SK-N-SH treated with all-trans-retinoic acid at 6 μM for 48 hours (cell line): Measurements from ENCODE around the gene EXOC4.

Source experiments
- ATAC-seq: fragments of 200-7000 bp; cut with Tn5 transposase; 3 replicates; pipeline ENCODE4 v1.9.1; 2020; ENCODE audit warnings: mild to moderate bottlenecking, moderate library complexity
- ARNTL ChIP-seq: fragments of 450-650 bp; formaldehyde crosslinking; IDR thresholded peaks from 2 replicates; pipeline ENCODE4 v1.5.0; 2020; ENCODE audit warnings: low read depth, mild to moderate bottlenecking, moderate library complexity, borderline replicate concordance
- BACH2 ChIP-seq: fragments of 250-450 bp; sonication (Bioruptor Pico); IDR thresholded peaks from 2 replicates; pipeline ENCODE4 v1.9.0; 2021; ENCODE audit warnings: mild to moderate bottlenecking, borderline replicate concordance
- CSDC2 ChIP-seq: fragments of 250-450 bp; sonication (Bioruptor Pico); IDR thresholded peaks from 2 replicates; pipeline ENCODE4 v1.5.0; 2020; ENCODE audit warnings: mild to moderate bottlenecking, moderate library complexity
- CSRNP3 ChIP-seq: fragments of 250-450 bp; sonication (Bioruptor Pico); IDR thresholded peaks from 2 replicates; pipeline ENCODE4 v1.5.1; 2021; ENCODE audit warnings: mild to moderate bottlenecking, moderate library complexity
- ESRRG ChIP-seq: fragments of 250-450 bp; sonication (Bioruptor Pico); IDR thresholded peaks from 2 replicates; pipeline ENCODE4 v1.6.1; 2021; ENCODE audit warnings: mild to moderate bottlenecking
- GLIS3 ChIP-seq: fragments of 250-450 bp; sonication (Bioruptor Pico); IDR thresholded peaks from 2 replicates; pipeline ENCODE4 v1.5.0; 2020; ENCODE audit warnings: mild to moderate bottlenecking, moderate library complexity
- ISL1 ChIP-seq: fragments of 250-450 bp; sonication (Bioruptor Pico); IDR thresholded peaks from 2 replicates; pipeline ENCODE4 v2.1.2; 2022; ENCODE audit warnings: mild to moderate bottlenecking, moderate library complexity
- OSR1 ChIP-seq: fragments of 250-450 bp; sonication (Bioruptor Pico); IDR thresholded peaks from 2 replicates; pipeline ENCODE4 v1.8.0; 2022; ENCODE audit warnings: moderate library complexity, mild to moderate bottlenecking, inconsistent platforms
- PATZ1 ChIP-seq: fragments of 250-450 bp; sonication (Bioruptor Pico); IDR thresholded peaks from 2 replicates; pipeline ENCODE4 v1.8.0; 2020; ENCODE audit warnings: mild to moderate bottlenecking, moderate library complexity, borderline replicate concordance
- POU6F1 ChIP-seq: fragments of 250-450 bp; sonication (Bioruptor Pico); IDR thresholded peaks from 2 replicates; pipeline ENCODE4 v1.8.0; 2021; ENCODE audit warnings: low read depth, mild to moderate bottlenecking, moderate library complexity, borderline replicate concordance
- PPARA ChIP-seq: fragments of 250-450 bp; sonication (Bioruptor Pico); IDR thresholded peaks from 2 replicates; pipeline ENCODE4 v1.5.0; 2020; ENCODE audit warnings: mild to moderate bottlenecking, borderline replicate concordance
- RARB ChIP-seq: fragments of 250-450 bp; sonication (Bioruptor Pico); IDR thresholded peaks from 2 replicates; pipeline ENCODE4 v1.8.0; 2021; ENCODE audit warnings: mild to moderate bottlenecking, moderate library complexity
- ZC3H10 ChIP-seq: fragments of 250-450 bp; sonication (Bioruptor Pico); IDR thresholded peaks from 2 replicates; pipeline ENCODE4 v1.5.1; 2021; ENCODE audit warnings: mild to moderate bottlenecking, moderate library complexity
- ZFP3 ChIP-seq: fragments of 250-450 bp; sonication (Bioruptor Pico); IDR thresholded peaks from 2 replicates; pipeline ENCODE4 v1.5.0; 2020; ENCODE audit warnings: mild to moderate bottlenecking, moderate library complexity
- ZFP30 ChIP-seq: fragments of 450-650 bp; formaldehyde crosslinking; IDR thresholded peaks from 2 replicates; pipeline ENCODE4 v1.5.0; 2022; ENCODE audit warnings: mild to moderate bottlenecking, moderate library complexity
- ZNF565 ChIP-seq: fragments of 450-650 bp; formaldehyde crosslinking; conservative IDR thresholded peaks from 2 replicates; pipeline ENCODE4 v1.5.0; 2020; ENCODE audit warnings: low read depth, mild to moderate bottlenecking, moderate library complexity
- ZNF70 ChIP-seq: fragments of 450-650 bp; formaldehyde crosslinking; IDR thresholded peaks from 2 replicates; pipeline ENCODE4 v1.5.0; 2020; ENCODE audit warnings: mild to moderate bottlenecking, moderate library complexity
- ZNF8 ChIP-seq: fragments of 450-650 bp; formaldehyde crosslinking; IDR thresholded peaks from 2 replicates; pipeline ENCODE4 v1.5.0; 2020; ENCODE audit warnings: mild to moderate bottlenecking, moderate library complexity
- TF ChIP-seq, protein P1 (sequence below): fragments of 250-450 bp; sonication (Bioruptor Pico); IDR thresholded peaks from 2 replicates; pipeline ENCODE4 v1.5.0; 2020; ENCODE audit warnings: mild to moderate bottlenecking, moderate library complexity

The EXOC4 gene

GRCh38 chr7:133820584-133820983, 567.7 kb downstream of the EXOC4 start:
- TF ChIP-seq ZNF565 (CRISPR knock-in tag) (no peak), OSR1 (CRISPR knock-in tag) (no peak), ZFP3 (CRISPR knock-in tag) (no peak), ZNF8 (no peak), CSDC2 (CRISPR knock-in tag) (no peak), RARB (CRISPR knock-in tag) (no peak), ISL1 (CRISPR knock-in tag) (no peak), ZNF70 (CRISPR knock-in tag) (no peak), ESRRG (CRISPR knock-in tag) (no peak), BACH2 (CRISPR knock-in tag) (no peak)
- TF ChIP-seq, all 23 proteins: peak for 0
- no peak; the same call in 2 of the 3 replicates for ATAC-seq

- no peak for TF ChIP-seq ISL1 (CRISPR knock-in tag)
- no peak for TF ChIP-seq ESRRG (CRISPR knock-in tag)
- TF ChIP-seq ZNF565 (CRISPR knock-in tag) = no peak
- TF ChIP-seq CSRNP3 (CRISPR knock-in tag) = no peak
- TF ChIP-seq, protein P1, sequence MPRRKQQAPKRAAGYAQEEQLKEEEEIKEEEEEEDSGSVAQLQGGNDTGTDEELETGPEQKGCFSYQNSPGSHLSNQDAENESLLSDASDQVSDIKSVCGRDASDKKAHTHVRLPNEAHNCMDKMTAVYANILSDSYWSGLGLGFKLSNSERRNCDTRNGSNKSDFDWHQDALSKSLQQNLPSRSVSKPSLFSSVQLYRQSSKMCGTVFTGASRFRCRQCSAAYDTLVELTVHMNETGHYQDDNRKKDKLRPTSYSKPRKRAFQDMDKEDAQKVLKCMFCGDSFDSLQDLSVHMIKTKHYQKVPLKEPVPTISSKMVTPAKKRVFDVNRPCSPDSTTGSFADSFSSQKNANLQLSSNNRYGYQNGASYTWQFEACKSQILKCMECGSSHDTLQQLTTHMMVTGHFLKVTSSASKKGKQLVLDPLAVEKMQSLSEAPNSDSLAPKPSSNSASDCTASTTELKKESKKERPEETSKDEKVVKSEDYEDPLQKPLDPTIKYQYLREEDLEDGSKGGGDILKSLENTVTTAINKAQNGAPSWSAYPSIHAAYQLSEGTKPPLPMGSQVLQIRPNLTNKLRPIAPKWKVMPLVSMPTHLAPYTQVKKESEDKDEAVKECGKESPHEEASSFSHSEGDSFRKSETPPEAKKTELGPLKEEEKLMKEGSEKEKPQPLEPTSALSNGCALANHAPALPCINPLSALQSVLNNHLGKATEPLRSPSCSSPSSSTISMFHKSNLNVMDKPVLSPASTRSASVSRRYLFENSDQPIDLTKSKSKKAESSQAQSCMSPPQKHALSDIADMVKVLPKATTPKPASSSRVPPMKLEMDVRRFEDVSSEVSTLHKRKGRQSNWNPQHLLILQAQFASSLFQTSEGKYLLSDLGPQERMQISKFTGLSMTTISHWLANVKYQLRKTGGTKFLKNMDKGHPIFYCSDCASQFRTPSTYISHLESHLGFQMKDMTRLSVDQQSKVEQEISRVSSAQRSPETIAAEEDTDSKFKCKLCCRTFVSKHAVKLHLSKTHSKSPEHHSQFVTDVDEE (CRISPR knock-in tag) = no peak
- no peak for TF ChIP-seq PPARA
- no peak for TF ChIP-seq ZC3H10 (CRISPR knock-in tag)
- no peak for TF ChIP-seq ZFP3 (CRISPR knock-in tag)
- no peak for TF ChIP-seq PATZ1 (CRISPR knock-in tag)
- ATAC-seq = no peak
Observed at GRCh38 chr7:133821171-133821570, 568.3 kb downstream of the EXOC4 start.

DNA sequence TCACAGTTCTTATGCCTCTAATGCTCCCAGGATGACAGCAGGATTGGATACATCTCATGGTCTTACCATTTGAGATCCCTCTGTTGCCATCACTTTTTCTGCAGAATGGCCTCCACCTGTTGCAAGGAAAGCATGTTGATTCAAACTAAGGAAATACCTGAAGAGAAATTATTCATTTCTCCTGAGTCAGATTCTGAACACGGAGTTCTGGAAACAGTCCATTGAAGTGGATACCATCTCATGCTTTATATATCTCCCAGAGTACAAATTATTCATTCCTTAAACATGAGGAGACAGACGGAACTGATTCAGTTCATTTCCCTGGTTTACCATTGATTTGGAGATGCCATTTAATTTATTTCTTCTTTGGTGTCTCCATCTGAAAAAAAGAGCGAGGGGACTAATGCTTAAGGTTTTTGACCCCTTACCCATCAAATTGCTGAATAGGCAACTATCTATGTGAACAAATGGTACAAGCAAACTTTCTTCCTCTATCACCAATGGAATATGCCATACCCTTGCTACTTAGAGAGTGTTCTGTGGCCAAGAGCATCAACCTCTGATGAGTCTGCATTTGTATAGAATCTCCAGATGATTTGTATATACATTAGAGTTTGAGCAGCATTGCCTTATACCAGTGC, 569.2 kb downstream of the EXOC4 start:
- ATAC-seq = no peak
- TF ChIP-seq POU6F1 = no peak
- no peak for TF ChIP-seq GLIS3 (CRISPR knock-in tag)
- no peak for TF ChIP-seq BACH2 (CRISPR knock-in tag)
- no peak for TF ChIP-seq ZFP30 (CRISPR knock-in tag)
- no peak for TF ChIP-seq ZNF70 (CRISPR knock-in tag)
- TF ChIP-seq ZC3H10 (CRISPR knock-in tag) = no peak
- TF ChIP-seq, protein P1 (CRISPR knock-in tag) = no peak
- TF ChIP-seq ZNF565 (CRISPR knock-in tag) = no peak
- no peak for TF ChIP-seq ZFP3 (CRISPR knock-in tag)
- no peak for TF ChIP-seq RARB (CRISPR knock-in tag)
- TF ChIP-seq ARNTL (CRISPR knock-in tag) = no peak
- TF ChIP-seq PATZ1 (CRISPR knock-in tag) = no peak
- TF ChIP-seq PPARA = no peak
- TF ChIP-seq, all 23 proteins: peak for 0
